OCI-LY7 (cell line): ENCODE data around the gene POLR2M.

Experiments used
- CTCF ChIP-seq: fragments of 200-600 bp; sonication (generic); conservative IDR thresholded peaks from 2 replicates; pipeline ENCODE4 v1.5.1; 2014; ENCODE audit warnings: mild to moderate bottlenecking, antibody characterized with exemption, low read length, moderate library complexity, mixed read lengths
- EZH2phosphoT487 ChIP-seq: fragments of 200-600 bp; sonication (generic); IDR thresholded peaks from 2 replicates; pipeline ENCODE4 v1.6.1; 2018; ENCODE audit warnings: low read depth, borderline replicate concordance, mild to moderate bottlenecking, mixed run types, antibody characterized with exemption, low read length, moderate library complexity, mixed read lengths

GRCh38 chr15:57685306-57686095 lies 21.0 kb upstream of the POLR2M start:
- no peak for TF ChIP-seq CTCF
- TF ChIP-seq EZH2phosphoT487, result no peak
